ENCODE measurements around the gene MYH16. TPM values are rescaled to one million over a fixed set of nuclear protein-coding genes. Genes with fewer than 3 reads are reported as not detected.
"Not testable (repeated sequence)": the region's sequence is repeated elsewhere in the genome, so short reads cannot be mapped to it uniquely, and the experiment has no call there.

The MYH16 gene
- total RNA-seq, 2 experiments from 2014 or later = not detected

GRCh38 chr7:99265848-99266480 is 6.7 kb upstream of the MYH16 start:
- Mint-ChIP-seq H3K27ac (no peak overlapping the region), H3K36me3 (ENCODE audit: low read depth) (no peaks in the 10 kb centered on the region), H3K4me1 (ENCODE audit: low read depth) (no peaks in the 10 kb centered on the region), H3K9me3 (ENCODE audit: insufficient read depth) (no peaks in the 10 kb centered on the region), H3K27me3 (ENCODE audit: low read depth) (peaks cover 4% of the 10 kb centered on the region), H3K4me3 (no peak overlapping the region)
- no peak for ATAC-seq
- DNase-seq = no peak
- ChIA-PET POLR2A (interaction anchor here (0.6 kb wide), 1 partner anchor 13 kb away, joined by 3 read pairs; no protein-coding TSS in a partner anchor), CTCF (no interaction called here)

- no peak overlapping the region for H3K27ac Mint-ChIP-seq
Measured at GRCh38 chr7:99267481-99267840, 5.2 kb upstream of the MYH16 start.

GRCh38 chr7:99267841-99268576 is 4.6 kb upstream of the MYH16 start:
- ChIA-PET CTCF (no interaction called here), POLR2A (interaction anchor here (0.5 kb wide), 1 partner anchor 198 kb away, joined by 3 read pairs; no protein-coding TSS in a partner anchor)

More at GRCh38 chr7:99267481-99267840, 5.2 kb upstream of the MYH16 start:
- peaks cover under 1% of the 10 kb centered on the region for H3K4me1 Mint-ChIP-seq (ENCODE audit: low read depth)
- H3K27me3 Mint-ChIP-seq (ENCODE audit: low read depth) = peaks cover 4% of the 10 kb centered on the region
- H3K36me3 Mint-ChIP-seq (ENCODE audit: low read depth) = no peaks in the 10 kb centered on the region
- H3K9me3 Mint-ChIP-seq (ENCODE audit: insufficient read depth) = no peaks in the 10 kb centered on the region
- ChIA-PET POLR2A (interaction anchor here (0.5 kb wide), 1 partner anchor 197 kb away, joined by 3 read pairs; no protein-coding TSS in a partner anchor), CTCF (no interaction called here)
- ATAC-seq = no peak
- no peak for DNase-seq
- no peak overlapping the region for H3K4me3 Mint-ChIP-seq

GRCh38 chr7:99268577-99268908 is 4.1 kb upstream of the MYH16 start:
- POLR2A ChIA-PET = no interaction called here
- Mint-ChIP-seq H3K4me1 (ENCODE audit: low read depth) (peaks cover 11% of the 10 kb centered on the region), H3K27ac (no peak overlapping the region), H3K36me3 (ENCODE audit: low read depth) (no peaks in the 10 kb centered on the region), H3K27me3 (ENCODE audit: low read depth) (peaks cover 4% of the 10 kb centered on the region), H3K4me3 (no peak overlapping the region), H3K9me3 (ENCODE audit: insufficient read depth) (no peaks in the 10 kb centered on the region)
- CTCF ChIA-PET = no interaction called here
- no peak for DNase-seq
- no peak for ATAC-seq

More at GRCh38 chr7:99267841-99268576, 4.6 kb upstream of the MYH16 start:
- H3K4me1 Mint-ChIP-seq (ENCODE audit: low read depth) = peaks cover 6% of the 10 kb centered on the region
- H3K9me3 Mint-ChIP-seq (ENCODE audit: insufficient read depth) = no peaks in the 10 kb centered on the region
- DNase-seq (no peak), ATAC-seq (no peak)
- H3K27me3 Mint-ChIP-seq (ENCODE audit: low read depth) = peaks cover 4% of the 10 kb centered on the region
- H3K27ac Mint-ChIP-seq = no peak overlapping the region
- H3K36me3 Mint-ChIP-seq (ENCODE audit: low read depth) = no peaks in the 10 kb centered on the region
- H3K4me3 Mint-ChIP-seq = no peak overlapping the region

GRCh38 chr7:99270702-99271101 is 1.9 kb upstream of the MYH16 start:
- Mint-ChIP-seq H3K27me3 (ENCODE audit: low read depth) (peaks cover 4% of the 10 kb centered on the region), H3K4me3 (no peak overlapping the region), H3K9me3 (ENCODE audit: insufficient read depth) (no peaks in the 10 kb centered on the region), H3K4me1 (ENCODE audit: low read depth) (peaks cover 23% of the 10 kb centered on the region), H3K27ac (no peak overlapping the region), H3K36me3 (ENCODE audit: low read depth) (no peaks in the 10 kb centered on the region)
- ChIA-PET POLR2A (no interaction called here), CTCF (no interaction called here)
- no peak for DNase-seq
- ATAC-seq = no peak

GRCh38 chr7:99273561-99273960 is 922 bp downstream of the MYH16 start:
- H3K27ac Mint-ChIP-seq = peak overlapping the region; percentile 85
- CTCF ChIA-PET = interaction anchor here (0.6 to 1.3 kb wide), 3 partner anchors 37 to 442 kb away, joined by 3 read pairs; no protein-coding TSS in a partner anchor
- H3K4me1 Mint-ChIP-seq (ENCODE audit: low read depth) = peaks cover 23% of the 10 kb centered on the region
- H3K9me3 Mint-ChIP-seq (ENCODE audit: insufficient read depth); DNase-seq; H3K36me3 Mint-ChIP-seq (ENCODE audit: low read depth); POLR2A ChIA-PET; H3K27me3 Mint-ChIP-seq (ENCODE audit: low read depth); ATAC-seq: not testable (repeated sequence)
- H3K4me3 Mint-ChIP-seq = peak overlapping the region; percentile 22

GRCh38 chr7:99274908-99275307 is 2.3 kb downstream of the MYH16 start:
- ChIA-PET POLR2A (interaction anchor here (0.8 kb wide), 1 partner anchor 9 kb away, joined by 3 read pairs; no protein-coding TSS in a partner anchor), CTCF (interaction anchor here (1.1 to 1.5 kb wide), 3 partner anchors 48 to 443 kb away, joined by 3 read pairs; no protein-coding TSS in a partner anchor)
- H3K36me3 Mint-ChIP-seq (ENCODE audit: low read depth); DNase-seq; H3K9me3 Mint-ChIP-seq (ENCODE audit: insufficient read depth); H3K27me3 Mint-ChIP-seq (ENCODE audit: low read depth); ATAC-seq; H3K4me3 Mint-ChIP-seq: not testable (repeated sequence)
- H3K4me1 Mint-ChIP-seq (ENCODE audit: low read depth) = peaks cover 23% of the 10 kb centered on the region
- H3K27ac Mint-ChIP-seq = peak overlapping the region; percentile 15

- POLR2A ChIA-PET = interaction anchor here (0.8 kb wide), 1 partner anchor 8 kb away, joined by 3 read pairs; no protein-coding TSS in a partner anchor
- H3K27ac Mint-ChIP-seq = no peak overlapping the region
- ATAC-seq (no peak), DNase-seq (no peak)
- H3K9me3 Mint-ChIP-seq (ENCODE audit: insufficient read depth) = no peaks in the 10 kb centered on the region
- H3K4me3 Mint-ChIP-seq = no peak overlapping the region
- peaks cover 23% of the 10 kb centered on the region for H3K4me1 Mint-ChIP-seq (ENCODE audit: low read depth)
- CTCF ChIA-PET = interaction anchor here (0.7 to 1.5 kb wide), 2 partner anchors 105 to 281 kb away, joined by 3 read pairs; no protein-coding TSS in a partner anchor
- H3K36me3 Mint-ChIP-seq (ENCODE audit: low read depth) = no peaks in the 10 kb centered on the region
- no peaks in the 10 kb centered on the region for H3K27me3 Mint-ChIP-seq (ENCODE audit: low read depth)
Measured at GRCh38 chr7:99275496-99275895, 2.9 kb downstream of the MYH16 start.

GRCh38 chr7:99278180-99278579 is 5.5 kb downstream of the MYH16 start:
- peaks cover 16% of the 10 kb centered on the region for H3K4me1 Mint-ChIP-seq (ENCODE audit: low read depth)
- H3K9me3 Mint-ChIP-seq (ENCODE audit: insufficient read depth) = no peaks in the 10 kb centered on the region
- POLR2A ChIA-PET = no interaction called here
- no peaks in the 10 kb centered on the region for H3K36me3 Mint-ChIP-seq (ENCODE audit: low read depth)
- H3K4me3 Mint-ChIP-seq = no peak overlapping the region
- H3K27ac Mint-ChIP-seq = no peak overlapping the region
- no peak for DNase-seq
- CTCF ChIA-PET = no interaction called here
- H3K27me3 Mint-ChIP-seq (ENCODE audit: low read depth) = no peaks in the 10 kb centered on the region
- no peak for ATAC-seq

- DNase-seq; ATAC-seq; H3K4me1 Mint-ChIP-seq (ENCODE audit: low read depth); H3K27me3 Mint-ChIP-seq (ENCODE audit: low read depth); H3K27ac Mint-ChIP-seq; H3K36me3 Mint-ChIP-seq (ENCODE audit: low read depth); H3K9me3 Mint-ChIP-seq (ENCODE audit: insufficient read depth); CTCF ChIA-PET; H3K4me3 Mint-ChIP-seq: not testable (repeated sequence)
- POLR2A ChIA-PET = interaction anchor here (1.0 kb wide), 1 partner anchor 9 kb away, joined by 3 read pairs; no protein-coding TSS in a partner anchor
Measured at GRCh38 chr7:99284165-99284564, 11.5 kb downstream of the MYH16 start.

- POLR2A ChIA-PET = no interaction called here
- no peak for ATAC-seq
- no peaks in the 10 kb centered on the region for H3K27me3 Mint-ChIP-seq (ENCODE audit: low read depth)
- CTCF ChIA-PET = no interaction called here
- H3K36me3 Mint-ChIP-seq (ENCODE audit: low read depth) = no peaks in the 10 kb centered on the region
- DNase-seq = no peak
- no peak overlapping the region for H3K4me3 Mint-ChIP-seq
- H3K4me1 Mint-ChIP-seq (ENCODE audit: low read depth) = no peaks in the 10 kb centered on the region
- H3K27ac Mint-ChIP-seq = no peak overlapping the region
- H3K9me3 Mint-ChIP-seq (ENCODE audit: insufficient read depth) = no peaks in the 10 kb centered on the region
Measured at GRCh38 chr7:99287779-99288534, 15.3 kb downstream of the MYH16 start.

- no peaks in the 10 kb centered on the region for H3K27me3 Mint-ChIP-seq (ENCODE audit: low read depth)
- no peak overlapping the region for H3K27ac Mint-ChIP-seq
- ChIA-PET POLR2A (no interaction called here), CTCF (no interaction called here)
- no peaks in the 10 kb centered on the region for H3K4me1 Mint-ChIP-seq (ENCODE audit: low read depth)
- DNase-seq = no peak
- H3K36me3 Mint-ChIP-seq (ENCODE audit: low read depth) = no peaks in the 10 kb centered on the region
- H3K4me3 Mint-ChIP-seq = no peak overlapping the region
- H3K9me3 Mint-ChIP-seq (ENCODE audit: insufficient read depth) = no peaks in the 10 kb centered on the region
- ATAC-seq = no peak
Measured at GRCh38 chr7:99289185-99289584, 16.5 kb downstream of the MYH16 start.

Data from activated CD8-positive, alpha-beta T cell treated with anti-CD3 and anti-CD28 coated beads, Interleukin-2, amount 10 ng/mL, durations not matched to agents 7 days and 5 days (primary cell).